OCI-LY3 (cell line): ENCODE results near the gene WDR4.

Source experiments
- EZH2phosphoT487 ChIP-seq: fragments of 200-600 bp; shearing (Covaris generic); IDR thresholded peaks from 2 replicates; pipeline ENCODE4 v1.6.1; 2018; ENCODE audit warnings: antibody characterized with exemption, mixed run types, low read depth
- TF ChIP-seq, protein P1 (sequence below): fragments of 200-600, 300-600 bp; sonication (generic); IDR thresholded peaks from 2 replicates; pipeline ENCODE4 v1.5.1; 2014; ENCODE audit warnings: antibody characterized with exemption, low read length, low read depth

DNA sequence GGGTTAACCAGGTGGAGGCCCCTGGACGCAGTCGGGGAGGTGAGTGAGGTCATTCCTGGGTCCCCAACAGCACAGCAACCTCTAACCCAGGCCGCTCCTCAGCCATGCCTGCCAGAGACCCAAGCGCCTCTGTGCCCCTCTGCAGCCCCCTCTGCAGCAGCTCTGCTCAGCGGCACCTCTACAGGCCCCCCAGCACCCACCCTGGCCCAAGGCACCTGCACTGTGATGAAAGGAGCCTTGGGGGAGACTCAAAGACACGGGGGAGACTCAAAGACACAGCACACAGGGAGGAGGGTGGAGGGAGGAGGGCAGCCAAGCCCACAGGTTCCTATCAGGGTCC lies 19.5 kb downstream of the WDR4 start:
- TF ChIP-seq, protein P1, sequence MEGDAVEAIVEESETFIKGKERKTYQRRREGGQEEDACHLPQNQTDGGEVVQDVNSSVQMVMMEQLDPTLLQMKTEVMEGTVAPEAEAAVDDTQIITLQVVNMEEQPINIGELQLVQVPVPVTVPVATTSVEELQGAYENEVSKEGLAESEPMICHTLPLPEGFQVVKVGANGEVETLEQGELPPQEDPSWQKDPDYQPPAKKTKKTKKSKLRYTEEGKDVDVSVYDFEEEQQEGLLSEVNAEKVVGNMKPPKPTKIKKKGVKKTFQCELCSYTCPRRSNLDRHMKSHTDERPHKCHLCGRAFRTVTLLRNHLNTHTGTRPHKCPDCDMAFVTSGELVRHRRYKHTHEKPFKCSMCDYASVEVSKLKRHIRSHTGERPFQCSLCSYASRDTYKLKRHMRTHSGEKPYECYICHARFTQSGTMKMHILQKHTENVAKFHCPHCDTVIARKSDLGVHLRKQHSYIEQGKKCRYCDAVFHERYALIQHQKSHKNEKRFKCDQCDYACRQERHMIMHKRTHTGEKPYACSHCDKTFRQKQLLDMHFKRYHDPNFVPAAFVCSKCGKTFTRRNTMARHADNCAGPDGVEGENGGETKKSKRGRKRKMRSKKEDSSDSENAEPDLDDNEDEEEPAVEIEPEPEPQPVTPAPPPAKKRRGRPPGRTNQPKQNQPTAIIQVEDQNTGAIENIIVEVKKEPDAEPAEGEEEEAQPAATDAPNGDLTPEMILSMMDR, result no peak
- no peak for TF ChIP-seq EZH2phosphoT487
